Suprapubic skin (tissue), 4 donors: Measurements from ENCODE around the gene CCNF. TPM values are rescaled to one million over a fixed set of nuclear protein-coding genes. Genes with fewer than 3 reads are reported as not detected.
A peak's percentile ranks its signal among the peaks of the same experiment; 100 is the strongest.

Source experiments
- DNase-seq, 2 donors: peaks; one replicate each; pipeline ENCODE4 v3.0.0-alpha.2; 2019; ENCODE audit warnings: low spot score in 2 of 2
- H3K27ac ChIP-seq: fragments of 200-600 bp; sonication (generic); one replicate; pipeline ENCODE4 v1.5.1; 2019
- H3K27me3 ChIP-seq: fragments of 200-600 bp; sonication (generic); one replicate; pipeline ENCODE4 v1.5.1; 2019
- H3K36me3 ChIP-seq: fragments of 200-600 bp; sonication (generic); one replicate; pipeline ENCODE4 v1.5.1; 2019
- H3K4me1 ChIP-seq: fragments of 200-600 bp; sonication (generic); one replicate; pipeline ENCODE4 v1.5.1; 2019
- H3K4me3 ChIP-seq: fragments of 200-600 bp; sonication (generic); one replicate; pipeline ENCODE4 v1.5.1; 2019; ENCODE audit warnings: mild to moderate bottlenecking
- H3K9me3 ChIP-seq: fragments of 200-600 bp; sonication (generic); one replicate; pipeline ENCODE4 v1.5.1; 2019
- EP300 ChIP-seq: sonication (generic); formaldehyde crosslinking; IDR thresholded peaks from one replicate; pipeline ENCODE4 v1.6.1; 2017; ENCODE audit warnings: antibody characterized with exemption
- POLR2A ChIP-seq, 2 donors: fragments of 450-650 bp; IDR thresholded peaks; one replicate each; pipeline ENCODE4 v1.6.1; 2017; ENCODE audit warnings: antibody characterized with exemption in 2 of 2, mild to moderate bottlenecking in 2 of 2, moderate library complexity in 2 of 2
- POLR2AphosphoS5 ChIP-seq, 3 donors: sonication (generic); formaldehyde crosslinking; IDR thresholded peaks; one replicate each; pipeline ENCODE4 v1.6.1; 2017; ENCODE audit warnings: antibody characterized with exemption in 3 of 3
- WGBS: methylation state at CpG from one replicate; pipeline ENCODE4 v1.1.5; 2018; 5-methylcytosine and 5-hydroxymethylcytosine counted together
- total RNA-seq, 4 donors: library from RNA; depleted of rRNA; stranded (reverse); fragments of >200 nt; gene quantifications; one replicate each; pipeline ENCODE4 v1.1.0, GENCODE V29; 2016
- TF ChIP-seq, protein P1 (sequence below), 2 donors: fragments of 200-600 bp in 1 of 2; fragments of 450-650 bp in 1 of 2; sonication (generic) in 1 of 2; IDR thresholded peaks; one replicate each; pipeline ENCODE4 v1.5.1; 2016 to 2019; ENCODE audit warnings: antibody characterized with exemption in 2 of 2, mild to moderate bottlenecking in 1 of 2, moderate library complexity in 1 of 2

CCNF gene
- total RNA-seq, 4 donors from 2014 or later: 6.8 to 12.4 (median 10.1) TPM

DNA sequence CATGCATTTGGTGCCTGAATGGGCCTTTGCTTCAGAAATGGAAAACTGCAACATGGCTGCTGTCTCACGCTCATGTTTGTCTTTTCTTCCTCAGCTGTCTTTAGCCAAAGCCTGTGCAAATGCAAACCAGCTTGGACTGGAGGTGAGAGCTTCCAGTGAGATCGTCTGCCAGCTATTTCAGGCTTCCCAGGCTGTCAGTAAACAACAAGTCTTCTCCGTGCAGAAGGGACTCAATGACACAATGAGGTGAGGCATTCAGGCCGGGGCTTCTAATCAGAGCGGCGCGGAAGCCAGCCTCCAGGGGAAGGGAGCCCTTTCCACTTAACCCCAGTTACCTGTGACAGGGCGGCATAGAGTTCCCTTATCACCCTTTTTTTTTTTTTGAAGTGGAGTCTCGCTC lies 14.3 kb downstream of the CCNF start:
- no peaks in the 10 kb centered on the region for H3K4me1 ChIP-seq
- DNase-seq: no peak
- 90% methylated on average over 9 of the region's 9 CpGs for WGBS
- H3K9me3 ChIP-seq: no peaks in the 10 kb centered on the region
- no peaks in the 10 kb centered on the region for H3K27me3 ChIP-seq
- H3K36me3 ChIP-seq: peaks cover 39% of the 10 kb centered on the region
- H3K27ac ChIP-seq: no peak overlapping the region
- no peak overlapping the region for H3K4me3 ChIP-seq
- TF ChIP-seq, protein P1, sequence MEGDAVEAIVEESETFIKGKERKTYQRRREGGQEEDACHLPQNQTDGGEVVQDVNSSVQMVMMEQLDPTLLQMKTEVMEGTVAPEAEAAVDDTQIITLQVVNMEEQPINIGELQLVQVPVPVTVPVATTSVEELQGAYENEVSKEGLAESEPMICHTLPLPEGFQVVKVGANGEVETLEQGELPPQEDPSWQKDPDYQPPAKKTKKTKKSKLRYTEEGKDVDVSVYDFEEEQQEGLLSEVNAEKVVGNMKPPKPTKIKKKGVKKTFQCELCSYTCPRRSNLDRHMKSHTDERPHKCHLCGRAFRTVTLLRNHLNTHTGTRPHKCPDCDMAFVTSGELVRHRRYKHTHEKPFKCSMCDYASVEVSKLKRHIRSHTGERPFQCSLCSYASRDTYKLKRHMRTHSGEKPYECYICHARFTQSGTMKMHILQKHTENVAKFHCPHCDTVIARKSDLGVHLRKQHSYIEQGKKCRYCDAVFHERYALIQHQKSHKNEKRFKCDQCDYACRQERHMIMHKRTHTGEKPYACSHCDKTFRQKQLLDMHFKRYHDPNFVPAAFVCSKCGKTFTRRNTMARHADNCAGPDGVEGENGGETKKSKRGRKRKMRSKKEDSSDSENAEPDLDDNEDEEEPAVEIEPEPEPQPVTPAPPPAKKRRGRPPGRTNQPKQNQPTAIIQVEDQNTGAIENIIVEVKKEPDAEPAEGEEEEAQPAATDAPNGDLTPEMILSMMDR (IDR thresholded peaks at IDR 0.05): no peak
- TF ChIP-seq EP300 (no peak), POLR2AphosphoS5 (IDR thresholded peaks at IDR 0.05) (no peak), POLR2A (IDR thresholded peaks at IDR 0.05) (no peak)

DNA sequence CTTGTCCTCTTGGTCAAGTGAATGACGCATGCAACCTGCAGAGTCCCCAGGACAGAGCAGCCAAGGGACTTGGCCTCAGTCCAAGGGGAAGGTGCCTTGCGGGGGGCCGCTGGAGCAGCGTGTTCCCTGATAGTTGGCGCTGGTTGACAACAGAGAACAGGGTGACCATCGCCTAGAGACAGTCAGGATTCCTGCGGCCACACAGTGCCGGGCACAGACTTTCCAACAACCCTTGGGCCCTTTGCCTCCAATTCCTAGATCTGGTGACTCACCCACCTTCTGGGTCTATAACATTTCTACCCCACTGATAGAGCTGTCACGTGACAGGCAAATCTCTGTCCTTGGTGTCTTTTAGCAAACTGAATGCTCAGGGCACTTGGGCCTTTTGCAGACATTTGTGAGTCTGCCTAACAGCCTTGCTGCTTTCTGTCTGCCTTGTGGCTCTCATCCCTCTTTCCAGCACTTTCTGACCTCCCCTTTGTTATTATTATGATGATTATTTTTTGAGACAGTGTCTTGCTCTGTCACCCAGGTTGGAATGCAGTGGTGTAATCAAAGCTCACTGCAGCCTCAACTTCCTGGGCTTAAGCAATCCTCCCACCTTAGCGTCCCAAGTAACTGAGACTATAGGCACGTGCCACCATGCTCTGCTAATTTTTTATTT lies 18.8 kb downstream of the CCNF start:
- DNase-seq: no peak
- TF ChIP-seq POLR2AphosphoS5 (IDR thresholded peaks at IDR 0.05) (no peak), EP300 (no peak), POLR2A (IDR thresholded peaks at IDR 0.05) (no peak)
- TF ChIP-seq, protein P1 (IDR thresholded peaks at IDR 0.05): no peak
- Histone ChIP-seq H3K36me3 (peaks cover 58% of the 10 kb centered on the region), H3K27ac (no peak overlapping the region), H3K27me3 (no peaks in the 10 kb centered on the region), H3K4me1 (no peaks in the 10 kb centered on the region), H3K4me3 (no peak overlapping the region), H3K9me3 (no peaks in the 10 kb centered on the region)
- WGBS: 85% methylated on average over 9 of the region's 11 CpGs

DNA sequence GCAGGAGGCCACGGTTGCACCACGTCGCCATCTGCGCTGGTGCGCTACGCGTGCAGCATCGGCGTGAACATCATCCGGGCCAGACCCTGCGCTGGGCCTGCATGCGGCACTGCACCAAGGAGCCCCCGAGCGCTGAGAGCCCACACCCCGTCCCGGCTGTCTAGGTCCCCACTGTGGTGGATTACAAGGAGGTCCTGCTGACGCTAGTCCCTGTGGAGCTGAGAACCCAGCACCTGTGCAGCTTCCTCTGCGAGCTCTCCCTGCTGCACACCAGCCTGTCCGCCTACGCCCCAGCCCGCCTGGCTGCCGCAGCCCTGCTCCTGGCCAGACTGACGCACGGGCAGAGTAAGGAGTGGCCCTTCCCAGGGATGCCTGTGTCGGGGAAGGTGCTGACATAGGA lies 19.9 kb downstream of the CCNF start:
- Histone ChIP-seq H3K36me3 (peaks cover 60% of the 10 kb centered on the region), H3K9me3 (no peaks in the 10 kb centered on the region), H3K27me3 (no peaks in the 10 kb centered on the region), H3K4me3 (no peak overlapping the region), H3K27ac (no peak overlapping the region), H3K4me1 (no peaks in the 10 kb centered on the region)
- WGBS: 84% methylated on average over 6 of the region's 25 CpGs
- TF ChIP-seq POLR2AphosphoS5 (IDR thresholded peaks at IDR 0.05): no peak
- TF ChIP-seq POLR2A (IDR thresholded peaks at IDR 0.05): no peak
- TF ChIP-seq, protein P1 (IDR thresholded peaks at IDR 0.05): no peak
- TF ChIP-seq EP300: no peak
- DNase-seq: no peak

DNA sequence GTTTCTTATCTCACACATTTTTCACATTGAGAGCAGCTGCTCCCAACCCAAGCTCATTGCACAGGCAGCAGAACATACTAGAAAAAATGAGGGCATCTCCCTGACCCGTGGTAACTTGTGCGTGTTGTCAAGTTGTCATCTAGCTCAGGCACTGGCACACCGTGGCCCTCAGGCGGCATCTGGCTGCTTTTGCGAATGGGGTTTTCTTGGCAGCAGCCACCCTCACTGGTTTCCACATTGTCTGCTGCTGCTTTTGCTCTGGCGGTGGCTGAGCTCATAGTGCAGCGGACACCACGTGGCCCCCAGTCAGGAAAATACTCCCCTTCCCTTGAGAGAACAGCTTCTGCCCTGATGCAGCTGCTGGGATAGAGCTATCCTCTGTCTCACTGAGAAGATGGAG lies 21.3 kb downstream of the CCNF start:
- H3K27ac ChIP-seq: no peak overlapping the region
- no peak overlapping the region for H3K4me3 ChIP-seq
- no peaks in the 10 kb centered on the region for H3K9me3 ChIP-seq
- H3K4me1 ChIP-seq: no peaks in the 10 kb centered on the region
- H3K27me3 ChIP-seq: no peaks in the 10 kb centered on the region
- H3K36me3 ChIP-seq: peaks cover 54% of the 10 kb centered on the region
- DNase-seq: no peak
- TF ChIP-seq POLR2A (IDR thresholded peaks at IDR 0.05) (no peak), EP300 (no peak), POLR2AphosphoS5 (IDR thresholded peaks at IDR 0.05) (no peak)
- TF ChIP-seq, protein P1 (IDR thresholded peaks at IDR 0.05): no peak
- WGBS: 84% methylated on average over 8 of the region's 8 CpGs

DNA sequence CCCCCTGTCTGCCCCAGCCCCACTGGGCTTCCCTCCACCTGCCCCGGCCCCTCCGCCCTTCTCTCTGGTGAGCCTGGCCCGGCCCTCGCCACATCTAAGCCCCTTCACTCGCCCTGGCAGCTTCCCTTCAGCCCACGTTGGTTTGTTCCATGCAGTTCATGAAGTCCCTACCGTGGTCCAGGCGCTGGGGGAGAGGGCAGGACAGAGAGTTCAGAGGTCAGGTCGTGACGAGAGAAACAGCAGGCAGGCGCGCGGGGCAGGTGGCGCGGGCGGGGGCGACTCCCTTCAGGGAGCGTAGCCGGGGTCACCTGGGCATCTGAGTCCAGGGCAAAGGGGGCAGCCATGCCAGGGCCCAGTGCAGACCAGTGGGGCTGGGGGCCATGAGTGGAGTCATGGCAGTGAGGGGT lies 21.7 kb downstream of the CCNF start:
- Histone ChIP-seq H3K4me3 (no peak overlapping the region), H3K27ac (no peak overlapping the region), H3K27me3 (no peaks in the 10 kb centered on the region), H3K4me1 (no peaks in the 10 kb centered on the region), H3K36me3 (peaks cover 57% of the 10 kb centered on the region), H3K9me3 (no peaks in the 10 kb centered on the region)
- WGBS: 96% methylated on average over 17 of the region's 19 CpGs
- peak in 1 of 2 donors; percentile 74 for DNase-seq
- no peak for TF ChIP-seq POLR2AphosphoS5 (IDR thresholded peaks at IDR 0.05)
- TF ChIP-seq, protein P1 (IDR thresholded peaks at IDR 0.05): no peak
